Mesenchymal stem cell (in vitro differentiated cells and primary cell): ENCODE measurements around the gene C2CD2.

Experiments
- DNase-seq: peaks from one replicate; pipeline ENCODE4 v3.0.0-alpha.2; 2013
- H2AFZ ChIP-seq: one replicate; pipeline ENCODE4 v1.6.1; 2013; ENCODE audit warnings: low read depth, mild to moderate bottlenecking, control low read depth, inconsistent platforms, low read length, moderate library complexity
- H2AK5ac ChIP-seq: 2 replicates; pipeline ENCODE4 v1.6.1; 2013; ENCODE audit warnings: low read length, moderate library complexity, mild to moderate bottlenecking, inconsistent platforms; ENCODE audit not compliant: severe bottlenecking
- H2BK120ac ChIP-seq: one replicate; pipeline ENCODE4 v1.6.1; 2013; ENCODE audit warnings: low read depth, mild to moderate bottlenecking, inconsistent platforms, low read length, moderate library complexity
- H2BK12ac ChIP-seq, 2 experiments: one replicate each; pipeline ENCODE4 v1.6.1; 2013; ENCODE audit warnings: inconsistent platforms in 2 of 2, low read length in 2 of 2, mild to moderate bottlenecking in 2 of 2, moderate library complexity in 2 of 2, control low read depth in 1 of 2
- H2BK15ac ChIP-seq: one replicate; pipeline ENCODE4 v1.6.1; 2013; ENCODE audit warnings: mild to moderate bottlenecking, low read depth, inconsistent platforms; ENCODE audit not compliant: poor library complexity, severe bottlenecking
- H2BK5ac ChIP-seq: 2 replicates; pipeline ENCODE4 v1.6.1; 2013; ENCODE audit warnings: low read depth, mild to moderate bottlenecking, low read length, control low read depth, inconsistent platforms; ENCODE audit not compliant: poor library complexity, severe bottlenecking
- H3K14ac ChIP-seq, 2 experiments: one replicate each; pipeline ENCODE4 v1.6.1; 2013; ENCODE audit warnings: inconsistent platforms in 2 of 2, low read length in 2 of 2, control low read depth in 1 of 2, mild to moderate bottlenecking in 1 of 2, moderate library complexity in 1 of 2
- H3K18ac ChIP-seq, 2 experiments: one replicate each; pipeline ENCODE4 v1.6.1; 2013; ENCODE audit warnings: inconsistent platforms in 2 of 2, low read length in 2 of 2, control low read depth in 1 of 2, low read depth in 1 of 2, mild to moderate bottlenecking in 1 of 2
- H3K23ac ChIP-seq, 2 experiments: one replicate each; pipeline ENCODE4 v1.6.1; 2013; ENCODE audit warnings: inconsistent platforms in 2 of 2, low read length in 2 of 2, mild to moderate bottlenecking in 2 of 2, moderate library complexity in 2 of 2, control low read depth in 1 of 2
- H3K27ac ChIP-seq: 2 replicates; pipeline ENCODE4 v1.5.1; 2013; ENCODE audit warnings: mild to moderate bottlenecking, moderate library complexity, low read length, control low read depth, inconsistent platforms; ENCODE audit not compliant: poor library complexity, severe bottlenecking
- H3K27me3 ChIP-seq, 2 experiments: 2 replicates each; pipeline versions ENCODE4 v1.6.1 to v1.7.0; 2013; ENCODE audit warnings: low read length in 2 of 2, mild to moderate bottlenecking in 2 of 2, moderate library complexity in 2 of 2, control low read depth in 1 of 2, inconsistent platforms in 1 of 2; ENCODE audit not compliant: control insufficient read depth in 1 of 2, insufficient read depth in 1 of 2
- H3K36me3 ChIP-seq, 2 experiments: 2 replicates each; pipeline versions ENCODE4 v1.6.1 to v1.7.0; 2013; ENCODE audit warnings: low read length in 2 of 2, control low read depth in 1 of 2, inconsistent platforms in 1 of 2, low read depth in 1 of 2, mild to moderate bottlenecking in 1 of 2; ENCODE audit not compliant: insufficient read depth in 2 of 2, control insufficient read depth in 1 of 2
- H3K4ac ChIP-seq, 2 experiments: one replicate each; pipeline ENCODE4 v1.6.1; 2013; ENCODE audit warnings: inconsistent platforms in 2 of 2, low read length in 2 of 2, mild to moderate bottlenecking in 2 of 2, moderate library complexity in 2 of 2, control low read depth in 1 of 2, low read depth in 1 of 2
- H3K4me1 ChIP-seq: 2 replicates; pipeline ENCODE4 v1.6.1; 2013; ENCODE audit warnings: low read depth, low read length, control low read depth; ENCODE audit not compliant: control insufficient read depth, insufficient read depth
- H3K4me2 ChIP-seq: 2 replicates; pipeline ENCODE4 v1.6.1; 2013; ENCODE audit warnings: low read length, mild to moderate bottlenecking, inconsistent platforms; ENCODE audit not compliant: poor library complexity, severe bottlenecking
- H3K4me3 ChIP-seq, 2 experiments: 2 replicates each; pipeline versions ENCODE4 v1.5.1 to v1.7.0; 2013; ENCODE audit warnings: low read length in 2 of 2, mild to moderate bottlenecking in 2 of 2, control low read depth in 1 of 2, low read depth in 1 of 2; ENCODE audit not compliant: insufficient read depth in 1 of 2
- H3K79me1 ChIP-seq: replicated peaks from 2 replicates; pipeline ENCODE4 v1.6.1; 2013; ENCODE audit warnings: mild to moderate bottlenecking, control low read depth, low read length, inconsistent platforms; ENCODE audit not compliant: poor library complexity, severe bottlenecking
- H3K9ac ChIP-seq: 2 replicates; pipeline ENCODE4 v1.7.0; 2013; ENCODE audit warnings: mild to moderate bottlenecking, low read length, moderate library complexity
- H3K9me3 ChIP-seq: 2 replicates; pipeline ENCODE4 v1.7.0; 2013; ENCODE audit warnings: mild to moderate bottlenecking, low read length; ENCODE audit not compliant: control insufficient read depth
- H4K8ac ChIP-seq: one replicate; pipeline ENCODE4 v1.6.1; 2013; ENCODE audit warnings: inconsistent platforms, mild to moderate bottlenecking, low read length, moderate library complexity
- H4K91ac ChIP-seq: one replicate; pipeline ENCODE4 v1.6.1; 2013; ENCODE audit warnings: mild to moderate bottlenecking, low read length, inconsistent platforms
- WGBS: methylation state at CpG from one replicate; pipeline ENCODE4 v1.1.7; 2013; ENCODE audit warnings: mixed read lengths; 5-methylcytosine and 5-hydroxymethylcytosine counted together

Gene C2CD2

DNA sequence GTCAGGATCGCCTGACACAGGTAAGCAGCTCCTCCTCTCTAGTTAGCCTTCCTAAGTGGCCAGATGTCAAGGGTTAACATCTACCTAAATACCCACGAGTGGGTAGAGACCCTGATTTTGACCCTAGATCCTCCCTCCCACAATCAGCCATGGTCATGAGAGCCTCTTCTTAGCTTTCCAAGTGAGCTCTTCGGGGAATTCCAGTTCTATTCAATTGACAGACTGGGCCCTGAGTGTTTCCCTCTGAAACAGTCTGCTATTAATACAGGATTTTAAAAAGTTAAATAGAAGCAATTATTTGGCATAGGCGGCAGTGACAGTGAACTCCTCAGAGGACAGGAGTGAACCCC, 28.1 kb downstream of the C2CD2 start:
- Histone ChIP-seq H2BK15ac (no peak overlapping the region), H3K4ac (peak overlapping the region in 1 of 2 experiments; percentile 90), H3K27me3 (no peaks in the 10 kb centered on the region), H3K9me3 (no peaks in the 10 kb centered on the region), H3K27ac (no peak overlapping the region), H3K9ac (peak overlapping the region; percentile 87), H3K4me1 (peaks cover 8% of the 10 kb centered on the region), H4K8ac (peak overlapping the region; percentile 84), H3K14ac (no peak overlapping the region), H3K79me1 (peaks cover 25% of the 10 kb centered on the region), H3K18ac (no peak overlapping the region), H2BK120ac (peak overlapping the region; percentile 36), H2BK5ac (no peak overlapping the region), H2AFZ (no peak overlapping the region), H3K23ac (no peak overlapping the region), H2AK5ac (peak overlapping the region; percentile 23), H3K4me2 (no peak overlapping the region), H3K4me3 (peak overlapping the region in 1 of 2 experiments; percentile 73), H3K36me3 (peaks cover 3 to 5% of the 10 kb centered on the region in 2 experiments), H4K91ac (no peak overlapping the region), H2BK12ac (peak overlapping the region in 1 of 2 experiments; percentile 2)
- peak; percentile 26 for DNase-seq
- 76% methylated on average over 4 of the region's 4 CpGs for WGBS

DNA sequence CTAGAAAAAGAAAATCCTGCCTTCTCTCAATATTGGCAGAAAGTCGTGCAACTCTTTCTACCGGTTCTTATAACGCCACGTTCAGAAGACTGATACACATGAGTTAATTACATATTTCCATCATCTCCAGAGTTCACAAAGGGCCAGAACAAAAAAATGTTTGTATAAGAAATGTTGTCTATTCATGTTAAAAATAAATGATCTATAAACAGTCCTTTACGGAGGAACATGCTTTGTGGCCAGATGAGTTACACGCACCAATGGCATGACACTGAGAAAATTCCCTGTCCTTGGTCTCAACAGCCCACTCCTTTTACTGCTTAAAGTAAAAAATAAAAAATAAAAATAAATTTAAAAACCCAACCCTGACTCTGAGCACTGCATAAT, 29.5 kb downstream of the C2CD2 start:
- WGBS, result 95% methylated on average over 6 of the region's 6 CpGs
- H2BK12ac ChIP-seq, result peak overlapping the region in 1 of 2 experiments; percentile 42
- H3K9me3 ChIP-seq, result no peaks in the 10 kb centered on the region
- no peak overlapping the region for H3K18ac ChIP-seq
- no peak overlapping the region for H2BK15ac ChIP-seq
- H3K4me2 ChIP-seq, result no peak overlapping the region
- no peak overlapping the region for H2BK5ac ChIP-seq
- H3K79me1 ChIP-seq, result peaks cover 31% of the 10 kb centered on the region
- H3K27ac ChIP-seq, result no peak overlapping the region
- H2AFZ ChIP-seq, result no peak overlapping the region
- no peak overlapping the region for H2AK5ac ChIP-seq
- no peak overlapping the region for H4K8ac ChIP-seq
- H3K4me1 ChIP-seq, result peaks cover 8% of the 10 kb centered on the region
- no peak overlapping the region for H3K14ac ChIP-seq
- H2BK120ac ChIP-seq, result no peak overlapping the region
- no peaks in the 10 kb centered on the region for H3K27me3 ChIP-seq
- H3K4ac ChIP-seq, result no peak overlapping the region
- H3K4me3 ChIP-seq, result peak overlapping the region in 1 of 2 experiments; percentile 69
- peaks cover 10 to 15% of the 10 kb centered on the region in 2 experiments for H3K36me3 ChIP-seq
- no peak overlapping the region for H4K91ac ChIP-seq
- H3K23ac ChIP-seq, result no peak overlapping the region
- DNase-seq, result peak; percentile 15
- peak overlapping the region; percentile 94 for H3K9ac ChIP-seq

DNA sequence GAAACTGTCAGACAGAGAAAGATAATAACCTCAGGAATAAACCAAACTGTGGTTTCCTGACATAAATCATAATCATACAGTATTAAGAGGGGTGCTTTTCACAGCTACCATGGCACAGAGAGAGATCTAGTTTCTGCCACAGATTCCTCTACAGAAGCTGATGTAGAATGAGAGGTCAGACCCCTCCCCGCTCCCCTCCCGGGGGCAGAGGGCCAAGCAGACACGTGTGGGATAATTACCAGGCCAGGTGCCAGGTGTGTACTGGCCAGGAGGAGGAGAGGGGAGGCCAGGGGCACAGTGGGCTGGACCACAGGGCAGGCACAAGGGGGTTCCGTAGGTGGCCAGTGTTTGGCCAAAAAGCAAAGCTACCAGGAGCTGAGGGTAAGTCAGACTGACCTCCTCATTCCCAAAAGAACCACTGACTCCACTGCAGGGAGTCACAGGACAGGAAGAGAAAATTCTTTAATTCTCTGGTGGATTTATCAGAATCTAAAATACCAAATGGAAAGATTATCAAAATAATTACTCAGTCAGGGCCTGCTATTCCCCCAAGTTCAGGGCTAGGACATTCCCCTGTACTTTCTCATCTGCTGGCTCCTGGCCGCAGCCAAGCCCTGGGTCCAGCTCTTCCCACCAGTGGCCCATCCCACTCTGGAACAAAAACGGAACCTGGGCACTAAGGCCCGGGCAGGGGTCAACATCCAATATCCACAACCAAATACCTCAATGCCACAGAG, 30.0 kb downstream of the C2CD2 start:
- Histone ChIP-seq H2BK15ac (no peak overlapping the region), H2BK120ac (no peak overlapping the region), H3K4ac (peak overlapping the region in 1 of 2 experiments; percentile 15), H2AFZ (no peak overlapping the region), H3K4me1 (peaks cover 6% of the 10 kb centered on the region), H3K36me3 (peaks cover 14 to 21% of the 10 kb centered on the region in 2 experiments), H2BK5ac (no peak overlapping the region), H3K9me3 (no peaks in the 10 kb centered on the region), H3K18ac (no peak overlapping the region), H2BK12ac (peak overlapping the region; percentile 9 to 42), H3K79me1 (peaks cover 28% of the 10 kb centered on the region), H3K4me2 (no peak overlapping the region), H2AK5ac (no peak overlapping the region), H3K4me3 (peak overlapping the region in 1 of 2 experiments; percentile 69), H3K23ac (peak overlapping the region in 1 of 2 experiments; percentile 77), H3K14ac (no peak overlapping the region), H3K27me3 (no peaks in the 10 kb centered on the region), H3K9ac (peak overlapping the region; percentile 94), H3K27ac (no peak overlapping the region), H4K91ac (peak overlapping the region; percentile 18), H4K8ac (peak overlapping the region; percentile 19)
- DNase-seq, result no peak
- WGBS, result 95% methylated on average over 6 of the region's 7 CpGs

DNA sequence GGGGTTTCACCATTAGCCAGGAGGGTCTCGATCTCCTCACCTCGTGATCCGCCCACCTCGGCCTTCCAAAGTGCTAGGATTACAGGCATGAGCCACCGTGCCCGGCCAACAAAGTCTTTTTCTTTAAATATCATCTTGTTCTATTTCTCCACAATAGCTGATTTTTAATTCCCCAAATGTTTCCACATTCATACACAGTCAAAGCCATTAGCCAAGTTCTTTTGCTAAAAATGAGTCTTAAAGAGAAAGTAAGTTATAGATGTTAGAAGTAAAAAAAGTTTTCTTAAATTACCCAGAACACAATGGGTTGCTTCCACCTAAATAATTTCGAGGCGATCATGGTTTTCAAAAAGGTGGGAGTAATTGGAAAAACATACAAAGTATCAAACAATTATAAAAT, 30.6 kb downstream of the C2CD2 start:
- H2BK5ac ChIP-seq, result no peak overlapping the region
- H2AFZ ChIP-seq, result no peak overlapping the region
- no peak overlapping the region for H2BK15ac ChIP-seq
- WGBS, result 97% methylated on average over 6 of the region's 8 CpGs
- H3K4me3 ChIP-seq, result peak overlapping the region in 1 of 2 experiments; percentile 69
- H2BK120ac ChIP-seq, result no peak overlapping the region
- no peak overlapping the region for H3K14ac ChIP-seq
- no peak overlapping the region for H4K91ac ChIP-seq
- no peak overlapping the region for H3K4me2 ChIP-seq
- no peaks in the 10 kb centered on the region for H3K27me3 ChIP-seq
- H3K4ac ChIP-seq, result no peak overlapping the region
- H4K8ac ChIP-seq, result no peak overlapping the region
- H3K23ac ChIP-seq, result no peak overlapping the region
- no peaks in the 10 kb centered on the region for H3K9me3 ChIP-seq
- H3K27ac ChIP-seq, result no peak overlapping the region
- no peak overlapping the region for H2BK12ac ChIP-seq
- peaks cover 6% of the 10 kb centered on the region for H3K4me1 ChIP-seq
- H2AK5ac ChIP-seq, result no peak overlapping the region
- H3K36me3 ChIP-seq, result peaks cover 20 to 27% of the 10 kb centered on the region in 2 experiments
- peak overlapping the region; percentile 94 for H3K9ac ChIP-seq
- peaks cover 23% of the 10 kb centered on the region for H3K79me1 ChIP-seq
- H3K18ac ChIP-seq, result no peak overlapping the region
- DNase-seq, result no peak
